ENCODE measurements around the gene SLC12A3.
"Not testable (repeated sequence)": the region's sequence is repeated elsewhere in the genome, so short reads cannot be mapped to it uniquely, and the experiment has no call there.

Gene SLC12A3

GRCh38 chr16:56923481-56924091 lies 58.6 kb downstream of the SLC12A3 start:
- peak; percentile 33 for DNase-seq

GRCh38 chr16:56927471-56927870 lies 62.5 kb downstream of the SLC12A3 start:
- no peak for DNase-seq

GRCh38 chr16:56929639-56930038 lies 64.6 kb downstream of the SLC12A3 start:
- no peak for DNase-seq

- DNase-seq = peak; percentile 63
Observed at GRCh38 chr16:56930486-56931270, 65.7 kb downstream of the SLC12A3 start.

GRCh38 chr16:56931271-56931891 lies 66.4 kb downstream of the SLC12A3 start:
- no peak for DNase-seq

GRCh38 chr16:56931892-56932720 lies 67.1 kb downstream of the SLC12A3 start, which contains the start of gene HERPUD1:
TSS of gene HERPUD1 (plus strand) at chr16:56932142. CDS start at chr16:56932245, 103 bp downstream.
- DNase-seq = peak; percentile 100

- peak; percentile 82 for DNase-seq
Observed at GRCh38 chr16:56932721-56933619, 68.0 kb downstream of the SLC12A3 start.

- no peak for DNase-seq
Observed at GRCh38 chr16:56933828-56934598, 69.0 kb downstream of the SLC12A3 start.

- DNase-seq = not testable (repeated sequence)
Observed at GRCh38 chr16:56934599-56935145, 69.7 kb downstream of the SLC12A3 start.

GRCh38 chr16:56935201-56935600 lies 70.2 kb downstream of the SLC12A3 start:
- no peak for DNase-seq

GRCh38 chr16:56936491-56936890 lies 71.5 kb downstream of the SLC12A3 start:
- DNase-seq = no peak

GRCh38 chr16:56936950-56937349 lies 71.9 kb downstream of the SLC12A3 start:
- no peak for DNase-seq

GRCh38 chr16:56938664-56939513 lies 73.9 kb downstream of the SLC12A3 start:
- DNase-seq = peak; percentile 75

- peak; percentile 58 for DNase-seq
Observed at GRCh38 chr16:56939801-56940200, 74.8 kb downstream of the SLC12A3 start.

- DNase-seq = peak; percentile 34
Observed at GRCh38 chr16:56941092-56941491, 76.1 kb downstream of the SLC12A3 start.

- no peak for DNase-seq
Observed at GRCh38 chr16:56941856-56942331, 76.9 kb downstream of the SLC12A3 start.

GRCh38 chr16:56943761-56944375 lies 78.9 kb downstream of the SLC12A3 start:
- peak; percentile 42 for DNase-seq

GRCh38 chr16:56944954-56945839 lies 80.2 kb downstream of the SLC12A3 start:
- DNase-seq = peak; percentile 66

Data from activated effector memory CD4-positive, alpha-beta T cell treated with anti-CD3 and anti-CD28 coated beads, Interleukin-2, amount 50 U/mL, for 16 hours (primary cell).